Neural crest cell (in vitro differentiated cells): ENCODE results near the gene NUP210. TPM values are rescaled to one million over a fixed set of nuclear protein-coding genes. Genes with fewer than 3 reads are reported as not detected.
"Not testable (repeated sequence)": the region's sequence is repeated elsewhere in the genome, so short reads cannot be mapped to it uniquely, and the experiment has no call there.

Experiments
- DNase-seq: peaks from one replicate; pipeline ENCODE4 v3.0.0; 2021; ENCODE audit warnings: low read depth, mixed read lengths, low spot score
- H3K27ac Mint-ChIP-seq: one replicate; pipeline ENCODE4 v1.8.0; 2021; ENCODE audit warnings: mild to moderate bottlenecking, mixed read lengths; ENCODE audit not compliant: unreplicated experiment
- H3K27me3 Mint-ChIP-seq: 2 replicates; pipeline ENCODE4 v1.8.0; 2021; ENCODE audit warnings: low read depth, mild to moderate bottlenecking, mixed read lengths
- H3K36me3 Mint-ChIP-seq: 2 replicates; pipeline ENCODE4 v1.8.0; 2021; ENCODE audit warnings: low read depth, mild to moderate bottlenecking, mixed read lengths
- H3K4me1 Mint-ChIP-seq: 2 replicates; pipeline ENCODE4 v1.8.0; 2021; ENCODE audit warnings: mixed read lengths
- H3K4me3 Mint-ChIP-seq: one replicate; pipeline ENCODE4 v1.8.0; 2021; ENCODE audit warnings: mild to moderate bottlenecking, mixed read lengths
- H3K9me3 Mint-ChIP-seq: 2 replicates; pipeline ENCODE4 v1.8.0; 2021; ENCODE audit warnings: mixed read lengths
- total RNA-seq: library from RNA; stranded (reverse); gene quantifications from 2 replicates; pipeline ENCODE4 v1.2.1, GENCODE V29; 2021
- TF ChIP-seq, protein P1 (sequence below): fragments of 200-600 bp; sonication (generic); conservative IDR thresholded peaks from 2 replicates; pipeline ENCODE4 v1.5.0; 2021; ENCODE audit warnings: antibody characterized with exemption, mild to moderate bottlenecking

The NUP210 gene
- total RNA-seq, 1 donor from 2014 or later: 59.4 TPM

DNA sequence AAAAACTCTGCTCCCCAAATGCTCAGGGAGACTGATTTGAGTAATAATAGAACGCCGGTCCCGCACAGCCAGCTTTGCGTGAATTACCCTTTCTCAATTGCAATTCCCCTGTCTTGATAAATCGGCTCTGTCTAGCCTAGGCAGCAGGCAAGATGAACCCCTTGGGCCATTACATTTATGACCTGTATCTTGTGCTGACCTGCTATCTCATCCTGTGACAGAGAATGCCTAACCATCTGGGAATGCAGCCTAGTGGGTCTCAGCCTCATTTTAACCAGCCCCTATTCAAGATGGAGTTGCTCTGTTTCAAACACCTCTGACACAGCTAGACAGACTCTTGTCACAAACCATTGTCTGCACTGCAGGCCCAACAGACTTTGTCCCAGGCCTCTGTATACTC, 13.8 kb upstream of the NUP210 start:
- TF ChIP-seq, protein P1, sequence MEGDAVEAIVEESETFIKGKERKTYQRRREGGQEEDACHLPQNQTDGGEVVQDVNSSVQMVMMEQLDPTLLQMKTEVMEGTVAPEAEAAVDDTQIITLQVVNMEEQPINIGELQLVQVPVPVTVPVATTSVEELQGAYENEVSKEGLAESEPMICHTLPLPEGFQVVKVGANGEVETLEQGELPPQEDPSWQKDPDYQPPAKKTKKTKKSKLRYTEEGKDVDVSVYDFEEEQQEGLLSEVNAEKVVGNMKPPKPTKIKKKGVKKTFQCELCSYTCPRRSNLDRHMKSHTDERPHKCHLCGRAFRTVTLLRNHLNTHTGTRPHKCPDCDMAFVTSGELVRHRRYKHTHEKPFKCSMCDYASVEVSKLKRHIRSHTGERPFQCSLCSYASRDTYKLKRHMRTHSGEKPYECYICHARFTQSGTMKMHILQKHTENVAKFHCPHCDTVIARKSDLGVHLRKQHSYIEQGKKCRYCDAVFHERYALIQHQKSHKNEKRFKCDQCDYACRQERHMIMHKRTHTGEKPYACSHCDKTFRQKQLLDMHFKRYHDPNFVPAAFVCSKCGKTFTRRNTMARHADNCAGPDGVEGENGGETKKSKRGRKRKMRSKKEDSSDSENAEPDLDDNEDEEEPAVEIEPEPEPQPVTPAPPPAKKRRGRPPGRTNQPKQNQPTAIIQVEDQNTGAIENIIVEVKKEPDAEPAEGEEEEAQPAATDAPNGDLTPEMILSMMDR: no peak
- H3K36me3 Mint-ChIP-seq: no peaks in the 10 kb centered on the region
- H3K27me3 Mint-ChIP-seq: no peaks in the 10 kb centered on the region
- H3K4me3 Mint-ChIP-seq: no peak overlapping the region
- H3K4me1 Mint-ChIP-seq: peaks cover 12% of the 10 kb centered on the region
- no peaks in the 10 kb centered on the region for H3K9me3 Mint-ChIP-seq
- no peak for DNase-seq
- H3K27ac Mint-ChIP-seq: peak overlapping the region; percentile 69

DNA sequence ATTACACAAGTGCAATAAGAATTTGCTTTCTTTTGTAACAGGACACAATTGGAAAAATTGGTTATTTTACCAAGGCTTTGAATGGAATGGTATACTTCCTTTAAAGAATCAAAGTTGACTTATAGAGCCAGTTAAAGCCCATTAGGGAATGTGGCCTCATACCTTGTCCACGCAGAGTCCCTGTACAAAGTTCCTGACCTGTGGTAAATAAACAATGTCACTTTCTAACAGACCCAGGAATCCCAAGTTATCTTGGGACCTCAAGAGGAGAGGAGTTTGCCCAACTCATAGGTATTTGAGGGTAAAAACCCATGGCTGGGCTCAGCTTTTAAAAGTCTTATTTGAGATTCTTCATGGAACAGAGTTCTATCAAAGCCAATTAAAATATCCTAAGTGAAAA, 12.0 kb upstream of the NUP210 start:
- Mint-ChIP-seq H3K4me3 (no peak overlapping the region), H3K27me3 (no peaks in the 10 kb centered on the region), H3K27ac (no peak overlapping the region), H3K4me1 (peaks cover 12% of the 10 kb centered on the region), H3K9me3 (no peaks in the 10 kb centered on the region), H3K36me3 (no peaks in the 10 kb centered on the region)
- TF ChIP-seq, protein P1: no peak
- no peak for DNase-seq

DNA sequence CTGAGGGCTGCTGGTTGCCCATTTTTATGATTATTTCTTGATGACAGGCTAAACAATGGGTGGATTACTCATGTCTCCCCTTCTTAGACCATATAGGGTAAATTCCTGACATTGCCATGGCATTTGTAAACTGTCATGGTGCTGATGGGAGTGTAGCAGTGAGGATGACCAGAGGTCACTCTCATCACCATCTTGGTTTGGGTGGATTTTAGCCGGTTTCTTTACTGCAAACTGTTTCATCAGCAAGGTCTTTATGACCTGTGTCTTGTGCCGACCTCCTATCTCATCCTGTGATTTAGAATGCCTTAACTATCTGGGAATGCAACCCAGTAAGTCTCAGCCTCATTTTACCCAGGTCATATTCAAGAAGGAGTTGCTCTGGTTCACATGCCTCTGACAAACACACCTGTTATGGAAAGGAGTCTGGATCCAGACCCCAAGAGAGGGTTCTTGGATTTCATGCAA, 10.3 kb upstream of the NUP210 start:
- not testable (repeated sequence) for DNase-seq, H3K4me3 Mint-ChIP-seq, H3K27ac Mint-ChIP-seq, H3K27me3 Mint-ChIP-seq, H3K9me3 Mint-ChIP-seq, H3K36me3 Mint-ChIP-seq
- H3K4me1 Mint-ChIP-seq: peaks cover 12% of the 10 kb centered on the region

DNA sequence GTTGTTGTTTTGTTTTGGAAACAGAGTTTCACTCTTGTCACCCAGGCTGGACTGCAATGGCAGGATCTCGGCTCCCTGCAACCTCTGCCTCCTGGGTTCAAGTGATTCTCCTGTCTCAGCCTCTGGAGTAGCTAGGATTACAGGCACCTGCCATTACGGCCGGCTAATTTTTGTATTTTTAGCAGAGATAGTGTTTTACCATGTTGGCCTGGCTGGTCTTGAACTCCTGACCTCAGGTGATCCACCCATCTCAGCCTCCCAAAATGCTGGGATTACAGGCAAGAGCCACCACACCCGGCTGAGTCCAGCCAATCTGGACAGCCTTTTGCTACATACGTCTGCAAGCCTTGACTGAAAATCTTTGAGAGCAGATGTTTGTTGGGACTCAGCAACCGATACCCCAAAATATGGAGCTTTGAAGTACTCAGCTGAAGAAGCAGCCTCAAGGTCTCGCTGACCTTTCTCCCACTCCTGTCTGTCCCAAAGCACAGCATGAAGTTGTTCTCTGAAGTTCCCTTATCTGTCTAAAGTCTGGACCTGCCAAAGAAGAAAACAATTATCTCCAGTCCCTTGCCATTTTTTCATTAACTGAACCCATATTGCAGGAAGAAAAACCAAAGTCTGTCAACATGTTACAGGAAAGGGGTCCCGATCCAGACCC, 9.6 kb upstream of the NUP210 start:
- Mint-ChIP-seq H3K27me3 (no peaks in the 10 kb centered on the region), H3K4me3 (no peak overlapping the region), H3K4me1 (peaks cover 12% of the 10 kb centered on the region), H3K27ac (no peak overlapping the region), H3K9me3 (no peaks in the 10 kb centered on the region), H3K36me3 (no peaks in the 10 kb centered on the region)
- TF ChIP-seq, protein P1: no peak
- DNase-seq: no peak

DNA sequence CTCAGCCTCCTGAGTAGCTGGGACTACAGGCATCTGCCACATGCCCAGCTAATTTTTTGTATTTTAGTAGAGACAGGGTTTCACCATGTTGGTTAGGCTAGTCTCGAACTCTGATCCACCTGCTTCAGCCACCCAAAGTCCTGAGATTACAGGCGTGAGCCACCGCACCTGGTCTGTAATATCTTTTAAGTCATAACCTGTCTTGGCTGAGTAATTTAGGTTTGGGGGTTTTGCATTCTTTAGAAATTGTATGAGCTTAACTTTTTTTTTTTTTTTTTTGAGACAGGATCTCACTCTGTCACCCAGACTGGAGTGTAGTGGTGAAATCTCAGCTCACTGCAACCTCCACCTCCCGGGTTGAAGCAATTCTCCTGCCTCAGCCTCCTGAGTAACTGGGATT, 8.6 kb upstream of the NUP210 start:
- H3K4me1 Mint-ChIP-seq, DNase-seq, H3K4me3 Mint-ChIP-seq: not testable (repeated sequence)

DNA sequence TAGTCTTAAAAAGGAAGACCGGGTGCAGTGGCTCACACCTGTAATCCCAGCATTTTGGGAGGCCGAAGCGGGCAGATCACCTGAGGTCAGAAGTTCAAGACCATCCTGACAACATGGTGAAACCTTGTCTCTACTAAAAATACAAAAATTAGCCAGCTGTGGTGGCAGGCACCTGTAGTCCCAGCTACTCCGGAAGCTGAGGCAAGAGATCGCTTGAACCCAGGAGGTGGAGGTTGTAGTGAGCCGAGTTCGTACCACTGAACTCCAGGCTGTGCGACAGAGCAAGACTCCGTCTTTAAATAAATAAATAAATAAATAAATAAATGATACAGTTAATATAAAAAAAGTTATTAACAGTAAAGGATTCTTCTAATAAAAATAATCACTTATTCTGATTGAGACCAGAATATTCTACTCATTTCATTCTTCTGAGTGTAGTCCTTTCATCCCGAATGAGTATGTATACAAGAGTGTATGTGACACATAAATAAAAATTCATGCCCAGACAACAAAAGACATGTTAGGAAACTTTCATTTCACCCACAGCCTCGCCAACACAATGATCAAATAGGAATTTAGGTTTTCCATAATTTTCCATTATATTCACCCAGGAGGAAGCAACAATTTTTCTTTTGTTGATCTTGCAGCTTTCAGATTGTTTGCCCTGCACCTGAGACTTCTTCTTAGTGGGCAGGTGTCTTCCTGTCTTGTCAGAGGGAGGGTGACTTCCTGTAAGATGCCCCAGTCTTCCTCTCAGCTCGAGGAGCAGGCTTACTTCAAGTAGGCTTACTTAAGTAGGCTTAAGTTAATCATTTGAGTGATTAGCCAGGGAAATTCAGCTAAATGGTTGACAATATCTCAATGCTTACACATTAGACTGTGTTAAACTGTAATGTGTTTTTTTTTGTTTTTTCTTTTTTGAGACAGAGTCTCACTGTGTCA, 7.8 kb upstream of the NUP210 start:
- H3K4me1 Mint-ChIP-seq: no peaks in the 10 kb centered on the region
- no peak overlapping the region for H3K27ac Mint-ChIP-seq
- no peaks in the 10 kb centered on the region for H3K27me3 Mint-ChIP-seq
- H3K4me3 Mint-ChIP-seq: no peak overlapping the region
- TF ChIP-seq, protein P1: no peak
- H3K9me3 Mint-ChIP-seq: no peaks in the 10 kb centered on the region
- no peaks in the 10 kb centered on the region for H3K36me3 Mint-ChIP-seq
- DNase-seq: no peak

More for the DNA sequence above, 8.6 kb upstream of the NUP210 start:
- not testable (repeated sequence) for H3K36me3 Mint-ChIP-seq, H3K9me3 Mint-ChIP-seq, H3K27ac Mint-ChIP-seq, H3K27me3 Mint-ChIP-seq
